Subcutaneous adipose tissue (tissue), 4 donors: ENCODE data around the gene CARD11. TPM values are rescaled to one million over a fixed set of nuclear protein-coding genes. Genes with fewer than 3 reads are reported as not detected.

ENCODE experiments used
- total RNA-seq, 4 donors: library from RNA; depleted of rRNA; stranded (reverse); fragments of >200 nt; gene quantifications; one replicate each; pipeline ENCODE4 v1.1.0, GENCODE V29; 2016
- TF ChIP-seq, protein P1 (sequence below): fragments of 450-650 bp; IDR thresholded peaks from one replicate; pipeline ENCODE4 v1.5.1; 2016; ENCODE audit warnings: low read depth, mild to moderate bottlenecking, control low read depth, antibody characterized with exemption, moderate library complexity

CARD11 gene
- total RNA-seq, 4 donors from 2014 or later = 0.57 to 1.2 (median 0.77) TPM

DNA sequence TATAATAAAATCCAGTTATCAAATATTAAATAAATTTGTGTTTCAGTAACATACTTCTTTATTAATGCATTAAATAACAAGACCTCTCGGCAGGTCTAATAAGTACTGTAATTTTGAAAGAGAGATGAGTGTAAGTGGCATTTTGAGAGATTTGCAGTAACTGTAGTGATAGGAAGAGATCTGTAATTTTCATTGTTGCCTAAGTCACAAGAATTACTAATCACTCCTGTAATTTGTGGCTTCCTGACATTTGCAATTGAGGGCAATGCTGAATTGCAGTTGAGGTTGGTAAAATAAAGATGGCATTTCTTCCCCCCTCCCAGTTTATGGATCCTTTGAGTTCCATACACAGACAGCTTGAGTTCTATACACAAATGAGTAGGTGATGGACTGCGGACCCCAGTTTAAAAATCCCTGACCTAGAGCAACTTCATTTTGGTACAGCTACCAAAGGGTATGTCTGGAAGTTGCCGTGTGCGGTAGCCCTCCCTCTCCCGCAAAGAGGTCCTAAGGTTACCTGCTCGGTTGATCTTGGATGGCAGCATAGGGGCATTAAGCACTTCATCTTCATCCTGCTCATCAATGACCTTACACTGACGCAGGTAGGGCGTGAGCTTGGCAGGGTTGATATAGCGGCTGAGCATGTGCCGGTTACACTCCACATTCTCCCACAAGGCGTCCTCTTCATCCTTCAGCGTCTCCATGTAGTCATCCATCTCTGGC lies 96.4 kb downstream of the CARD11 start:
- TF ChIP-seq, protein P1, sequence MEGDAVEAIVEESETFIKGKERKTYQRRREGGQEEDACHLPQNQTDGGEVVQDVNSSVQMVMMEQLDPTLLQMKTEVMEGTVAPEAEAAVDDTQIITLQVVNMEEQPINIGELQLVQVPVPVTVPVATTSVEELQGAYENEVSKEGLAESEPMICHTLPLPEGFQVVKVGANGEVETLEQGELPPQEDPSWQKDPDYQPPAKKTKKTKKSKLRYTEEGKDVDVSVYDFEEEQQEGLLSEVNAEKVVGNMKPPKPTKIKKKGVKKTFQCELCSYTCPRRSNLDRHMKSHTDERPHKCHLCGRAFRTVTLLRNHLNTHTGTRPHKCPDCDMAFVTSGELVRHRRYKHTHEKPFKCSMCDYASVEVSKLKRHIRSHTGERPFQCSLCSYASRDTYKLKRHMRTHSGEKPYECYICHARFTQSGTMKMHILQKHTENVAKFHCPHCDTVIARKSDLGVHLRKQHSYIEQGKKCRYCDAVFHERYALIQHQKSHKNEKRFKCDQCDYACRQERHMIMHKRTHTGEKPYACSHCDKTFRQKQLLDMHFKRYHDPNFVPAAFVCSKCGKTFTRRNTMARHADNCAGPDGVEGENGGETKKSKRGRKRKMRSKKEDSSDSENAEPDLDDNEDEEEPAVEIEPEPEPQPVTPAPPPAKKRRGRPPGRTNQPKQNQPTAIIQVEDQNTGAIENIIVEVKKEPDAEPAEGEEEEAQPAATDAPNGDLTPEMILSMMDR = no peak

DNA sequence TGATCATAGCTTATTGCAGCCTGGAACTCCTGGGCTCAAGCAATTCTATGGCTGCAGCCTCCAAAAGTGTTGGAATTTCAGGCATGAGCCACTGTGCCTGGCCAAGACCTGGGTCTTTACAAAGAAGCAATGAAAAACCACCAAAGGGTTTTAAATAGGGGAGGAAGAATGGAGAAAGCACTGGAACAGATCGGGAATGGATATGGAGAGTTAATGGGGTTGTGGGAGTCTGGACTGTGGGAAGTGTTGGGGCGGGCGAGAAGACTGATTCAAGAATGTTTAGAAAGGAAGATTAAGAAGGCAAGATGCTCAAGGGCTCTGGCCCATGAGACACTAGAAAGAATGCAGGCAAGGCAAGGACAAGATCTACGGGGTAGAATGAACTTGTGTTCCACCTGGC lies 98.5 kb downstream of the CARD11 start:
- TF ChIP-seq, protein P1 = no peak

DNA sequence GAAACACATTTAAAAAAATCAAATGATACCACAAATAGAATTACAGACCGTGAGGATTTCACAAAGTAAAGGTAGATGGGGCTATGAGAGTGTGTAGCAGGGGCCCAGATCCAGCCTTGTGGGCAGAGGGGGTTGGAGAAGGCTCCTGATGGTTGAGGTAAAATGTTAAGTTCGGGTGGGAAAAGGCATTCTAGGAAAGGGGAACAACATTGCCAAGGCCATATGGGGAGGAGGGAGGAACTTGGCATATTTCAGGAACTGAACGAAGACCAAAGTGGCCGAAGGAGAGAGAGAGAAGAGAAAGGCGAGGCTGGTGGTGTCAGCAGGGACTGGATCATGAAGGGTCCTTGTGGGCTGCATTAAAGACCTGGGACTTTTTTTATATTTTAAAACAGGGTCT lies 98.9 kb downstream of the CARD11 start:
- TF ChIP-seq, protein P1 = no peak

DNA sequence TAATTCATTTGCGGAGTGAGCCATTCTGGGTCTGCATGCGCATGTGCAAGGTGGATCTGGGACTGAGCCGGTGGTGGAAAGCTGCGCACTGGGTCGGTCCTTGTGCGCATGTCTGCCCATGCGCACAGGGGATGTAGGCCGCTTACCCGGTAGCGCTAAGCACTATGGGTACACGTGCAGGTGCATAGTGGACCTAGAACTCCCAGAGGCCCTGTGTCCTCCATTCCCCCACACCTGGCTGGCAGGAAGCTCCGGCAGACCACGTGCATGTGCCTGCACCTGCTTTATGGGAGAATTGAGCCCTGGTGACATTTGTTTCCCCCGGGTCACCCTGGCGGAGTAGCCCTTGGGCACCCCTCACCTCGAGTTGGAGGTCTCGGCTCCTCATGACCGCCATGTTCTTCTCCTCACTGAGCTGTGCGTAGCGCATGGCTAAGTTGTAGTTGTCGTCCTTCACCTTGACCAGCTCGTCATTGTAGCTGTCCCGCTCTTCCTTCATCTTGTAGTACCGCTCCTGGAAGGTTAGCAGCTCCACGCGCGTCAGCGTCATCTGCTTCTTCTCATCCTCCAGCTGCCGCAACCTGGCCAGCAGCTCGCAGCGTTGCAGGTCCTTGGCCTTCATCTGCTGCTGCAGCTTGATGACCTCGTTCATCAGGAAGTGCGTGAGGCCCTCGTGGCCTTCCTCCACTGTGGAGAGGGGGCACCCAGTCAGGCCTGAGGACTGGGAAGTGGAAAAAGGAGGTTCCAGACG lies 99.6 kb downstream of the CARD11 start:
- TF ChIP-seq, protein P1 = no peak

DNA sequence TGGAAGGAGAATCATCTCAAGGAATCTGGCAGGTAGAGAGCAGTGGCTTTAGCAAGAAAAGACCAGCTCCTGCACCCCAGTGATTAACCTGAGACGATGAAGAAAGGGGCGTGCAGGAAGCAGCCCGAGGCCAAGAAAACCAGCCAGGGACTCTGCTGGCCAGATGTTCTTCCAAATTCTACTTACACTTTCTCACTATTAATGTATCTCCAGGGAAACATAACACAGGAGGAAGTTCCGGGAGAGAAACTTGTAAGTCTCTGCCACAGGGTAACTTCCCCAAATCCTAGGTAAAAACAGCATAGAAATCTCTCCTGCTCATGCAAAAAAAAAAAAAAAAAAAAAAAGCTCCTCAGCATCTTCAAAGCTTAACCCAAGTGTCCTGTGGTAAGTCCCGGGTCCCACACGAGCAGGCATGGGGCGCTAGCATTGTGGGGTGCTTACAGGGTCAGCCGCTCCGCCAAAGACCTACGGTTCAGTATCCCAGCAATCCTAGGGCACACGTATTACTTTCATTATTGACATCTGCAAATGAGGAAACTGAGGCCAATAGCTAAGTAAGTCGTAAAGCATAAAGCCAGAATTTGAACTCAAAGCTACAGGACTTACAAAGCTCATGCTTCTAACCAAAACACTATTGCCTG lies 102.3 kb downstream of the CARD11 start:
- TF ChIP-seq, protein P1 = no peak

DNA sequence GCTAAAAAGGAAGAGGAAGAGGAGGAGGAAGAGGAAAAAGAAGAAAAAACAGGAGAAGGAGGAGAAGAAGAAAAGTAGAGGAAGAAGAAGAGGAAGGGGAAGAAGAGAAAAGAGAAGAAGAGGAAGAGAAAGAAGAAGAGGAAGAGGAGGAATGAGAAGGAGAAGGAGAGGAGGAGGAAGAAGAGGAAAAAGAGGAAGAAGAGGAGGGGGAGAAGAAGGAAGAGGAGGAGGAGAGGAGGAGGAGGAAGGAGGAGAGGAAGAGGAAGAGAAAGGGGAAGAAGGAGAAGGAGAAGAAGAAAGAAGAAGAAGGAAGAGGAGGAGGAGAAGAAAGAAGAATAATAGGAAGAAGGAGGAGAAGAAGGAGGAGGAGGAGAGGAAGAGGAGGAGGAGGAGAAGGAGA lies 103.2 kb downstream of the CARD11 start:
- TF ChIP-seq, protein P1 = no peak
